Endothelial cell of umbilical vein (primary cell): Measurements from ENCODE around the gene FRS3. TPM values are rescaled to one million over a fixed set of nuclear protein-coding genes. Genes with fewer than 3 reads are reported as not detected.

Experiments
- BruUV-seq: library from RNA; stranded (reverse); fragments of 400-500 nt; replicated peaks from 2 replicates; lab custom pipeline; 2021; lab: Mats Ljungman, UMichigan
- CTCF ChIA-PET: fragments of 300-600, 350-600 bp; sonication (Branson Sonifier 250); formaldehyde crosslinking; loops from one replicate; lab custom pipeline; 2021; ENCODE audit warnings: antibody characterized with exemption, inconsistent platforms; lab: Charles Lee
- POLR2A ChIA-PET: fragments of 300-600, 350-600 bp; sonication (Branson Sonifier 250); formaldehyde crosslinking; loops from one replicate; lab custom pipeline; 2021; ENCODE audit warnings: antibody characterized with exemption, inconsistent platforms; lab: Charles Lee
- DNase-seq: peaks from one replicate; pipeline ENCODE4 v3.0.0-alpha.2; 2011; ENCODE audit warnings: low read depth, low spot score
- FAIRE-seq: peaks from 2 replicates; lab custom pipeline; 2011; peaks lifted over from hg19 to GRCh38; lab: Jason Lieb, UNC
- H2AFZ ChIP-seq: 2 replicates; pipeline ENCODE4 v1.6.0; 2012; ENCODE audit warnings: low read depth, low read length, control low read depth, inconsistent platforms
- H3K27ac ChIP-seq: 2 replicates; pipeline ENCODE4 v1.5.1; 2011; ENCODE audit warnings: low read depth, mild to moderate bottlenecking, control low read depth, low read length, moderate library complexity; ENCODE audit not compliant: insufficient read depth
- H3K27me3 ChIP-seq, 2 experiments: 2 replicates each; pipeline versions ENCODE4 v1.6.0 to v1.6.1; 2011; ENCODE audit warnings: low read length in 2 of 2, mixed read lengths in 1 of 2; ENCODE audit not compliant: control insufficient read depth in 2 of 2, insufficient read depth in 2 of 2
- H3K36me3 ChIP-seq, 2 experiments: 2 replicates in 1 of 2; 3 replicates in 1 of 2; pipeline ENCODE4 v1.5.1; 2011; ENCODE audit warnings: low read length in 2 of 2, mild to moderate bottlenecking in 1 of 2, moderate library complexity in 1 of 2; ENCODE audit not compliant: control insufficient read depth in 2 of 2, insufficient read depth in 2 of 2; ENCODE audit errors: extremely low read depth in 1 of 2
- H3K4me1 ChIP-seq: 3 replicates; pipeline ENCODE4 v1.5.1; 2011; ENCODE audit warnings: mild to moderate bottlenecking, low read length; ENCODE audit not compliant: control insufficient read depth, insufficient read depth; ENCODE audit errors: extremely low read depth
- H3K4me2 ChIP-seq: 2 replicates; pipeline ENCODE4 v1.6.1; 2011; ENCODE audit warnings: low read length, control low read depth, mixed read lengths; ENCODE audit not compliant: insufficient read depth
- H3K4me3 ChIP-seq, 3 experiments: fragments of 200-600 bp in 1 of 3; sonication (generic), shearing (Covaris generic) in 1 of 3; replicated peaks in 1 of 3; 2 replicates each; pipeline ENCODE4 v1.5.1; 2011 to 2016; ENCODE audit warnings: control low read depth in 3 of 3, low read length in 3 of 3, mild to moderate bottlenecking in 2 of 3, inconsistent platforms in 1 of 3, low read depth in 1 of 3, moderate library complexity in 1 of 3; ENCODE audit not compliant: insufficient read depth in 1 of 3
- H3K79me2 ChIP-seq: 2 replicates; pipeline ENCODE4 v1.6.0; 2012; ENCODE audit warnings: low read length, inconsistent platforms; ENCODE audit not compliant: control insufficient read depth, insufficient read depth
- H3K9ac ChIP-seq: replicated peaks from 2 replicates; pipeline ENCODE3; 2011; ENCODE audit warnings: low read length, control low read depth; ENCODE audit not compliant: insufficient read depth; ENCODE audit errors: extremely low read depth
- H3K9me1 ChIP-seq: replicated peaks from 3 replicates; pipeline ENCODE4 v1.6.0; 2011; ENCODE audit warnings: mild to moderate bottlenecking, low read length; ENCODE audit not compliant: control insufficient read depth, insufficient read depth; ENCODE audit errors: extremely low read depth
- H3K9me3 ChIP-seq: replicated peaks from 2 replicates; pipeline ENCODE4 v1.5.1; 2012; ENCODE audit warnings: low read length, inconsistent platforms; ENCODE audit not compliant: control insufficient read depth, insufficient read depth
- H4K20me1 ChIP-seq: replicated peaks from 2 replicates; pipeline ENCODE3; 2011; ENCODE audit warnings: mild to moderate bottlenecking, low read length; ENCODE audit not compliant: control insufficient read depth, insufficient read depth; ENCODE audit errors: extremely low read depth
- EZH2 ChIP-seq: IDR thresholded peaks from 2 replicates; pipeline ENCODE4 v1.6.1; 2012; ENCODE audit warnings: borderline replicate concordance, low read depth, mild to moderate bottlenecking, moderate library complexity, low read length, inconsistent platforms; ENCODE audit not compliant: severe bottlenecking
- GATA2 ChIP-seq: IDR thresholded peaks from 2 replicates; pipeline ENCODE4 v1.7.0; 2011; ENCODE audit warnings: low read depth, mild to moderate bottlenecking, moderate library complexity, mixed read lengths, low read length; ENCODE audit not compliant: insufficient read length, insufficient read depth
- MAX ChIP-seq: IDR thresholded peaks from 2 replicates; pipeline ENCODE4 v1.6.1; 2011; ENCODE audit not compliant: insufficient read depth, insufficient read length
- POLR2A ChIP-seq: IDR thresholded peaks from 2 replicates; pipeline ENCODE4 v1.6.1; 2012; ENCODE audit warnings: low read depth, mild to moderate bottlenecking, control low read depth, low read length
- POLR2AphosphoS5 ChIP-seq: IDR thresholded peaks from 2 replicates; pipeline ENCODE4 v1.6.1; 2012; ENCODE audit warnings: low read depth, mild to moderate bottlenecking, control low read depth, low read length, moderate library complexity; ENCODE audit not compliant: insufficient read depth
- dilution Hi-C: fragments of 300-500 bp; cut with MboI; formaldehyde crosslinking; loops from one replicate; pipeline ENCODE4 v1.15.0; 2019; ENCODE audit warnings: low sequenced_read_pairs; ENCODE audit not compliant: extremely low pct_ligation_motif_present
- intact Hi-C: fragments of 100-400 bp; cut with micrococcal nuclease; formaldehyde crosslinking; loops from one replicate; pipeline ENCODE4 v1.10.0; 2022
- polyA plus RNA-seq, 4 experiments: library from polyadenylated mRNA; depleted of rRNA in 3 of 4; stranded (reverse) in 3 of 4; unstranded in 1 of 4; fragments of >200 nt; gene quantifications; 2 replicates each; pipeline versions ENCODE4 v1.2.1 to v1.2.3, GENCODE V29; 2011 to 2012; ENCODE audit warnings: missing spikeins in 1 of 4
- total RNA-seq: library from RNA; stranded (reverse); gene quantifications from 2 replicates; pipeline ENCODE4 v1.2.3, GENCODE V29; 2021
- TF ChIP-seq, protein P1 (sequence below), 2 donors: IDR thresholded peaks; 1 replicate in 1 of 2; 2 replicates in 1 of 2; pipeline ENCODE4 v1.5.1; 2011; ENCODE audit warnings: low read length in 2 of 2, mild to moderate bottlenecking in 2 of 2, moderate library complexity in 2 of 2, control low read depth in 1 of 2, inconsistent platforms in 1 of 2, low read depth in 1 of 2; ENCODE audit not compliant: insufficient read depth in 1 of 2; ENCODE audit errors: extremely low read depth in 1 of 2

FRS3 gene
- total and polyA plus RNA-seq, 2 donors (not counting 3 experiments of a cell fraction or from before 2014, with no cell fraction given) = 5.2 to 5.3 TPM

- no peak for FAIRE-seq
- no peaks in the 10 kb centered on the region for H3K9me1 ChIP-seq
- H3K9ac ChIP-seq = no peak overlapping the region
- no peak for DNase-seq
- no peaks in the 10 kb centered on the region for H3K36me3 ChIP-seq
- no peaks in the 10 kb centered on the region for H3K27me3 ChIP-seq
- peaks cover 20% of the 10 kb centered on the region for H3K4me1 ChIP-seq
- no peaks in the 10 kb centered on the region for H3K79me2 ChIP-seq
- H3K4me2 ChIP-seq = no peak overlapping the region
- no peak overlapping the region for H3K27ac ChIP-seq
- ChIA-PET CTCF (interaction anchor here (1.8 to 2.2 kb wide), 4 partner anchors 11 to 51 kb away, joined by 5 to 19 read pairs (median 11); no protein-coding TSS in a partner anchor), POLR2A (no interaction called here)
- no TSS peak for BruUV-seq
- no peak overlapping the region for H2AFZ ChIP-seq
- intact Hi-C loops (loop anchor here (1.0 kb wide), 1 partner anchor 34 kb away; no protein-coding TSS in a partner anchor), dilution Hi-C loops (no loop called here)
- no peak overlapping the region for H3K4me3 ChIP-seq
- H3K9me3 ChIP-seq = no peaks in the 10 kb centered on the region
- TF ChIP-seq GATA2 = no peak
- TF ChIP-seq POLR2AphosphoS5 = no peak
- no peak for TF ChIP-seq POLR2A
- TF ChIP-seq EZH2 = no peak
- no peak for TF ChIP-seq MAX
- TF ChIP-seq, protein P1, sequence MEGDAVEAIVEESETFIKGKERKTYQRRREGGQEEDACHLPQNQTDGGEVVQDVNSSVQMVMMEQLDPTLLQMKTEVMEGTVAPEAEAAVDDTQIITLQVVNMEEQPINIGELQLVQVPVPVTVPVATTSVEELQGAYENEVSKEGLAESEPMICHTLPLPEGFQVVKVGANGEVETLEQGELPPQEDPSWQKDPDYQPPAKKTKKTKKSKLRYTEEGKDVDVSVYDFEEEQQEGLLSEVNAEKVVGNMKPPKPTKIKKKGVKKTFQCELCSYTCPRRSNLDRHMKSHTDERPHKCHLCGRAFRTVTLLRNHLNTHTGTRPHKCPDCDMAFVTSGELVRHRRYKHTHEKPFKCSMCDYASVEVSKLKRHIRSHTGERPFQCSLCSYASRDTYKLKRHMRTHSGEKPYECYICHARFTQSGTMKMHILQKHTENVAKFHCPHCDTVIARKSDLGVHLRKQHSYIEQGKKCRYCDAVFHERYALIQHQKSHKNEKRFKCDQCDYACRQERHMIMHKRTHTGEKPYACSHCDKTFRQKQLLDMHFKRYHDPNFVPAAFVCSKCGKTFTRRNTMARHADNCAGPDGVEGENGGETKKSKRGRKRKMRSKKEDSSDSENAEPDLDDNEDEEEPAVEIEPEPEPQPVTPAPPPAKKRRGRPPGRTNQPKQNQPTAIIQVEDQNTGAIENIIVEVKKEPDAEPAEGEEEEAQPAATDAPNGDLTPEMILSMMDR (IDR thresholded peaks at IDR 0.05; ENCODE audit: extremely low read depth in 1 of 2, insufficient read depth in 1 of 2, low read depth in 1 of 2, low read length in 2 of 2) = no peak
- H4K20me1 ChIP-seq = no peaks in the 10 kb centered on the region
Measured at GRCh38 chr6:41732591-41733359, 46.9 kb downstream of the FRS3 start.
